Stimulated activated naive CD4-positive, alpha-beta T cell (primary cell): ENCODE data around the gene LRIG3.
"Not testable (repeated sequence)": the region's sequence is repeated elsewhere in the genome, so short reads cannot be mapped to it uniquely, and the experiment has no call there.

Experiments
- DNase-seq, 6 experiments: peaks; one replicate each; lab custom pipeline; 2025; lab: John Stamatoyannopoulos, UW

LRIG3 gene, protein sequence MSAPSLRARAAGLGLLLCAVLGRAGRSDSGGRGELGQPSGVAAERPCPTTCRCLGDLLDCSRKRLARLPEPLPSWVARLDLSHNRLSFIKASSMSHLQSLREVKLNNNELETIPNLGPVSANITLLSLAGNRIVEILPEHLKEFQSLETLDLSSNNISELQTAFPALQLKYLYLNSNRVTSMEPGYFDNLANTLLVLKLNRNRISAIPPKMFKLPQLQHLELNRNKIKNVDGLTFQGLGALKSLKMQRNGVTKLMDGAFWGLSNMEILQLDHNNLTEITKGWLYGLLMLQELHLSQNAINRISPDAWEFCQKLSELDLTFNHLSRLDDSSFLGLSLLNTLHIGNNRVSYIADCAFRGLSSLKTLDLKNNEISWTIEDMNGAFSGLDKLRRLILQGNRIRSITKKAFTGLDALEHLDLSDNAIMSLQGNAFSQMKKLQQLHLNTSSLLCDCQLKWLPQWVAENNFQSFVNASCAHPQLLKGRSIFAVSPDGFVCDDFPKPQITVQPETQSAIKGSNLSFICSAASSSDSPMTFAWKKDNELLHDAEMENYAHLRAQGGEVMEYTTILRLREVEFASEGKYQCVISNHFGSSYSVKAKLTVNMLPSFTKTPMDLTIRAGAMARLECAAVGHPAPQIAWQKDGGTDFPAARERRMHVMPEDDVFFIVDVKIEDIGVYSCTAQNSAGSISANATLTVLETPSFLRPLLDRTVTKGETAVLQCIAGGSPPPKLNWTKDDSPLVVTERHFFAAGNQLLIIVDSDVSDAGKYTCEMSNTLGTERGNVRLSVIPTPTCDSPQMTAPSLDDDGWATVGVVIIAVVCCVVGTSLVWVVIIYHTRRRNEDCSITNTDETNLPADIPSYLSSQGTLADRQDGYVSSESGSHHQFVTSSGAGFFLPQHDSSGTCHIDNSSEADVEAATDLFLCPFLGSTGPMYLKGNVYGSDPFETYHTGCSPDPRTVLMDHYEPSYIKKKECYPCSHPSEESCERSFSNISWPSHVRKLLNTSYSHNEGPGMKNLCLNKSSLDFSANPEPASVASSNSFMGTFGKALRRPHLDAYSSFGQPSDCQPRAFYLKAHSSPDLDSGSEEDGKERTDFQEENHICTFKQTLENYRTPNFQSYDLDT

GRCh38 chr12:58920102-58920960 lies at the start of gene LRIG3:
Gene LRIG3 (minus strand): TSS chr12:58920504. CDS start chr12:58920235, 269 bp downstream.
- no peak for DNase-seq

DNA sequence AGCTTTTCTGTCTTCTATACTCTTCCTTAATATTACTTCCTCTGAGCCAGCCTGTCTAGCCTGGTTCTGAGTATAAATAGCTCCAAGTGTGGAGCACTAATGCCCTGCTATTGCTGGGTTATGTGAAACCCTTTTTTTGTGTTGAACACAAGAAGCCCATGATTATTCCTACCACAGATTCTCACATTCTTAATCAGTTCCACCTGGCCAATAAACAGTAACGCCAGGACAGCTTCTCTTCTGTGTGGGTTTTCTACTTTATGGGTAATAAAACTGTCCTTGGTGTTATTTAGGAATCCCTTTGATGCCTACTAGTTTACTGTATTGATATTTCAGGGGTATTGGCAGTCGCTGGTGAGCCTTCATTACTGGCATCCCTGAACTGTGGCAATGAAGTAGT lies 48.9 kb upstream of the LRIG3 start:
- no peak for DNase-seq

- no peak for DNase-seq
These were observed 47.3 kb upstream of the LRIG3 start for GRCh38 chr12:58967561-58967960.

DNA sequence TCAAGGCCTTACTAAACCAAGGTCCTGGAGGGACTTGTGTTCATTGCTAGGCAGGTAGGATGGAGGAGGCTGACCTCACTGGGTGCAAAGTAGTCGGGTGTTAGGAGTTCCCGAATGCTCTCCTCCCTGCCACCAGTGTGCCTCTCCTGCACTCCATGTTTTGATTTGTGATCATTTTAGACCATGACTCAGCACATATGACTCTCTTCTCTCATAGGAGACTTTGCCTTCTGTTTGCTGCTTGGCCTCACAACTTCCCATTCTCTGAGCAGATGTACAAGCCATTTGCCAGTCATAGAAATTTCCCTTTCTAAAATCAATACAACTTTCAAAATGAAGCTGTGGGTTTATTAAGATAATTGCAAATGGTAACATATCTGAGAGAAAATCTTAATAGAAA lies 46.6 kb upstream of the LRIG3 start:
- DNase-seq = no peak

DNA sequence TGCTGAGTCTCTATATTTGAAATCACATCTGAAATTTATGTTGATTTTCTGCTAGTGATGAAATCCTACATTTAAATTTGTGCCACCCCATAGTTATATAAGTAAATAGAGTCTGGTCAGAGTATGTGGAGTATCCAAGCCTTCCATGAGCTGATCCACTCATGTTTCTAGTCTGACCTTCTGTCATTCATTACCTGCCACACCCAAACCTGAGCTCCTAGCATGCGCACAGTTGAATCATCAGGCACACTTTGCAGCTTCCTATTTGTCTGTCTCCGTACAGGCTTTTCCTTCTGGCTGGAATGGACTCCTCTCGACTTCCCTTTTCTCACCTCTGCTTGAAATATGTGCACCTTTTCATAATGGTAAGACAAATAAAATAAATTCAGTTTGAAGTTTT lies 45.3 kb upstream of the LRIG3 start:
- DNase-seq = no peak

- no peak for DNase-seq
These were observed 43.5 kb upstream of the LRIG3 start for GRCh38 chr12:58963844-58964243.

- DNase-seq = no peak
These were observed 41.6 kb upstream of the LRIG3 start for GRCh38 chr12:58961906-58962305.

- no peak for DNase-seq
These were observed 40.9 kb upstream of the LRIG3 start for GRCh38 chr12:58961166-58961565.

DNA sequence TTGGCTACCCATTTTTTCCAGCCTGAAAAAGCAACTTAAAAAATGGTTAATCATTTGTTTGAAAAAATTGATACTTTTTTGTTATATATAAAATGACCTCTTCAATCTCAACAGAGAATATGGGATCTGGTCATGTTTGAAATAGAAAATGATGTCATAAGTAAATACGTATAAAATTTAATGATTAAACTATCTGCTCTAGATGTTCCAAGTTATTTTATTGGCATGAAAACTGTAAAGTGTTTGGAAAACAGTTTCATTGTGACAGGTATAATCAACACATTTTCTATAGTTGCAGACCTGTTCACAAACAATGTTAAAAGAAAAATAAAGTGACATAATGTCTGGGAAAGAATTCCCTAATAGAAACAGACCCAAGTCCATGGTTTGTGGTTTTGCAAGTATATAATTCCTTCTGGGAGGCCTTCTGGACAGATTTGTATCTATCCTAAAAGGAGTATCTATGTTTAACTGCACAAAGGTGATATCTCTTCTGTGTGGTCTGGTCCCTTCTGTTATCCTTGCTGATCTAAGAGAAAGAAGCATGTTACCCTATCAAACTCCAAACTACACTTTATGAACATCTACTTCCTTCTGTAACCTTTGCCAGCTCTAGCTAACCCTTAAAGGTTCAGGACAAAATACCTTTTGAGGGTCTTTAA lies 39.5 kb upstream of the LRIG3 start:
- DNase-seq = no peak

- DNase-seq = no peak
These were observed 37.0 kb upstream of the LRIG3 start for GRCh38 chr12:58957298-58957697.

- no peak for DNase-seq
These were observed 35.5 kb upstream of the LRIG3 start for GRCh38 chr12:58955849-58956248.

- no peak for DNase-seq
These were observed 33.7 kb upstream of the LRIG3 start for GRCh38 chr12:58954002-58954401.

DNA sequence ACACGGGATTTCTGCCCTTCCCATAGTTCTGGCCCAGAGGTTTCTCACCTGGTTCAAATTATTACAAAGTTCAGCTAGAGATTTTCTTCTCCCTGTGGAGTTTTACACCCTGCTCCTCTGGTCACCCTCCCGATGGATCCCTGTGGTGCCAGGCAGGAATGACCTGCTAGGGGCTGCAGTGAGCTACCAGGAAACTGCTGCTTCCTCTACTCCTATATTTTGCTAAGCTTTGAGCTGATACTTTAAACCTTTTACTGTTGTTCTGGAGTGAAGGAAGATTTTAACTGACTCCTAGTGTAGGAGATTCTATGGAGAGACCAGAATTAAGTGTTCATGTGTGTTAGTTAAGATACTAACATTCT lies 30.4 kb upstream of the LRIG3 start:
- DNase-seq = no peak

- DNase-seq = not testable (repeated sequence)
These were observed 29.8 kb upstream of the LRIG3 start for GRCh38 chr12:58949954-58950738.

DNA sequence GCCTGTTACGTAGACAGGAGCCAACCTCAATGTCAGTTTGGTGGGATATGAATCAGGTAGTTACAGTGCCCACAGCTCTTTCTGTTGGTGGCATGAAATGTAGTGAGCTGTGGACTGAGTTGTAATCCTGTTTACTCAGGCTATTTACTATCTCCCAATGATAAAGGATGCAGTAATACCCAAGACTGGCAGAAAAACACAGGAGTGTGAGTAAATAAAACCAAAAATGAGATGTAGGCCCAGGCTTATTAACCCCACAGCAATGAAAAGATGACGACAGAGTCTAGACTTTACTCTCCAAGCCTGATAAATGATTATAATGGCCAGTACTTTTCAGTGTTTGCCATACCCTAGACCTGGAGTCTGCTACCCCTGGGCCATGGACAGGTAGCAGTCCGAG lies 22.8 kb upstream of the LRIG3 start:
- DNase-seq = no peak

DNA sequence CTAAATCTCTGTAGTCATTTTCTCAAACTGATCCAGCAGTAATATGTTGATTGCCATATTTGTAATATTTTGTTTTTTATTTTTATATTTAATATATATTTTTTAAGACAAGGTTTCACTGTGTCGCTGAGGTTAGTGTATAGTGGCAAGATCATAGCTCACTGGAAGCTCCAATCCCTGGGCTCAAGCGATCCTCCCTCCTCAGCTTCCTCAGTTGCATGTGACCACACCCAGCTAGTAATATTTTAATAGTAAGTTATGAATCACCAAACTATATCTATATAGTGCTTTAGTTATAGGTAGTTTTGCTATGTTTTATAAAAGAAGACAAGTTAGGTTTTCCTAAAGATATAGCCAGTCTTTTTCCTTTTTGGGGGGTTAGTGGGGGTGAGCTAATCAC lies 22.0 kb upstream of the LRIG3 start:
- no peak for DNase-seq

GRCh38 chr12:58939399-58940100 lies 19.2 kb upstream of the LRIG3 start:
- no peak for DNase-seq

DNA sequence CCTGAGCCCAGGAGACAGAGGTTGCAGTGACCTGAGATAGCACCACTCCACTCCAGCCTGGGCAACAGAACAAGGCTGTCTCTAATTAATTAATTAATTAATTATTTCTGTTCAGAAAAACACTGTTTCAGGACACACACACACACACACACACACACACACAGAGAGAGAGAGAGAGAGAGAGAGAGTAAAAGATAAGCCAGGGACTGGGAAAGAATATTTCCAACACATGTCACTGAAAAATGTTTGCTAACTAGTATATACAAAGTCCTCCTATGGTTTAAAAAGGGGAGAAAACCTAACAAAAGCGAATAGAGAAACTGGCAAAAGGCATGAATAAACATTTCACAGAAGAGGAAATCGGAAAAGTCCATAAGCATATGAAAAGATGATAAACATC lies 18.1 kb upstream of the LRIG3 start:
- no peak for DNase-seq

DNA sequence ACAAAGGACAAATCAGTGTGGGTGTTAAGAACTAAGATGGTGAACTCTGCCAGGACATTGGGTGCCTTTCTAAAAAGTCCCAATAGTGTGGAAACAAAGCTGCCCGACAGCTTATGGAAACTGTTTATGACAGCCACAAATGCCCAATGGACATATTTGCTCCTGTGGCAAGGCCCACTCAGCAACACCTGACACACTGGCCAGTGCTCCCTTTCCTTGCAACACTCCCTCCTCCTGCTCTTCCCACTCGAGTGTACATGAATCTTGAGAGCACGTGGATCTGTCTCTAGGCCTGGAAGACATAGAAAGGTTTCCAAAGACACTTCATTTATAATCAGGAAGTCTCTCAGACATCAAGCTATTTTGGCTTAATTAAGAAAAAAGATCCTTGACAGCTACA lies 14.2 kb upstream of the LRIG3 start:
- no peak for DNase-seq
